Neural cell (in vitro differentiated cells): Measurements from ENCODE around the gene ATP2B1. TPM values are rescaled to one million over a fixed set of nuclear protein-coding genes. Genes with fewer than 3 reads are reported as not detected.

Source experiments
- H2AFZ ChIP-seq: fragments of 200-600, 300-800 bp; sonication (generic), shearing (Covaris generic); 2 replicates; pipeline ENCODE4 v1.6.0; 2014; ENCODE audit warnings: low read depth, mild to moderate bottlenecking, antibody characterized with exemption, low read length, moderate library complexity
- H3F3A ChIP-seq: fragments of 200-600 bp; shearing (Covaris generic); 2 replicates; pipeline ENCODE4 v1.6.1; 2016; ENCODE audit warnings: mild to moderate bottlenecking, moderate library complexity, mixed read lengths, antibody characterized with exemption, low read length; ENCODE audit not compliant: insufficient read depth, poor library complexity, severe bottlenecking
- H3K27ac ChIP-seq: fragments of 200-600, 300-800 bp; sonication (generic), shearing (Covaris generic); 2 replicates; pipeline ENCODE4 v1.5.1; 2014; ENCODE audit warnings: mild to moderate bottlenecking, low read length, moderate library complexity
- H3K27me3 ChIP-seq: fragments of 300-800, 200-600 bp; sonication (generic), shearing (Covaris generic); 2 replicates; pipeline ENCODE4 v1.6.0; 2014; ENCODE audit warnings: mild to moderate bottlenecking, low read depth, low read length, moderate library complexity; ENCODE audit not compliant: insufficient read depth
- H3K36me3 ChIP-seq: fragments of 300-800, 200-600 bp; sonication (generic), shearing (Covaris generic); 2 replicates; pipeline ENCODE4 v1.5.1; 2014; ENCODE audit warnings: mild to moderate bottlenecking, antibody characterized with exemption, low read length, moderate library complexity; ENCODE audit not compliant: insufficient read depth
- H3K4me2 ChIP-seq: fragments of 300-800, 200-600 bp; sonication (generic), shearing (Covaris generic); 2 replicates; pipeline ENCODE4 v1.6.0; 2014; ENCODE audit warnings: mild to moderate bottlenecking, low read length
- H3K4me3 ChIP-seq: fragments of 300-800, 200-600 bp; sonication (generic), shearing (Covaris generic); 2 replicates; pipeline ENCODE4 v1.5.1; 2014; ENCODE audit warnings: mild to moderate bottlenecking, low read length, moderate library complexity
- H3K79me2 ChIP-seq: fragments of 200-600 bp; shearing (Covaris generic); replicated peaks from 2 replicates; pipeline ENCODE4 v1.6.0; 2014; ENCODE audit warnings: mild to moderate bottlenecking, low read length, moderate library complexity; ENCODE audit not compliant: insufficient read depth
- H3K9ac ChIP-seq: fragments of 300-800, 200-600 bp; sonication (generic), shearing (Covaris generic); 2 replicates; pipeline ENCODE4 v1.6.1; 2016; ENCODE audit warnings: mild to moderate bottlenecking, low read length, mixed read lengths
- H3K9me2 ChIP-seq: fragments of 200-600 bp; shearing (Covaris generic); 2 replicates; pipeline ENCODE4 v1.6.1; 2016; ENCODE audit warnings: mild to moderate bottlenecking, low read length, mixed read lengths; ENCODE audit not compliant: insufficient read depth
- H3K9me3 ChIP-seq: fragments of 200-600, 300-800 bp; sonication (generic), shearing (Covaris generic); 2 replicates; pipeline ENCODE4 v1.6.1; 2016; ENCODE audit warnings: mild to moderate bottlenecking, mixed run types, low read length, moderate library complexity, mixed read lengths
- H4K20me1 ChIP-seq: fragments of 200-600 bp; shearing (Covaris generic); 2 replicates; pipeline ENCODE4 v1.6.1; 2016; ENCODE audit warnings: mild to moderate bottlenecking, mixed run types; ENCODE audit not compliant: insufficient read depth
- CTCF ChIP-seq: fragments of 450-650 bp; IDR thresholded peaks from 2 replicates; pipeline ENCODE4 v1.5.1; 2014; ENCODE audit warnings: antibody characterized with exemption, mild to moderate bottlenecking, moderate library complexity; ENCODE audit not compliant: poor library complexity, severe bottlenecking
- EP300 ChIP-seq: fragments of 450-650 bp; conservative IDR thresholded peaks from 2 replicates; pipeline ENCODE4 v1.6.1; 2014; ENCODE audit warnings: antibody characterized with exemption, mild to moderate bottlenecking, moderate library complexity; ENCODE audit not compliant: poor library complexity, severe bottlenecking
- EZH2 ChIP-seq: fragments of 200-600, 300-800 bp; shearing (Covaris generic), sonication (generic); IDR thresholded peaks from 2 replicates; pipeline ENCODE4 v1.6.1; 2014; ENCODE audit warnings: antibody characterized with exemption, low read length, borderline replicate concordance, mild to moderate bottlenecking; ENCODE audit not compliant: insufficient read depth, poor library complexity, severe bottlenecking
- MXI1 ChIP-seq: fragments of 450-650 bp; conservative IDR thresholded peaks from 2 replicates; pipeline ENCODE4 v1.6.1; 2014; ENCODE audit warnings: antibody characterized with exemption, mild to moderate bottlenecking; ENCODE audit not compliant: poor library complexity, severe bottlenecking
- POLR2AphosphoS5 ChIP-seq: IDR thresholded peaks from 2 replicates; pipeline ENCODE4 v1.6.1; 2012
- RAD21 ChIP-seq: fragments of 450-650 bp; conservative IDR thresholded peaks from 2 replicates; pipeline ENCODE4 v1.6.1; 2014; ENCODE audit warnings: antibody characterized with exemption, mild to moderate bottlenecking, moderate library complexity
- REST ChIP-seq: IDR thresholded peaks from 2 replicates; pipeline ENCODE4 v1.6.1; 2012; ENCODE audit warnings: borderline replicate concordance
- SMC3 ChIP-seq: fragments of 450-650 bp; conservative IDR thresholded peaks from 2 replicates; pipeline ENCODE4 v1.6.1; 2014; ENCODE audit warnings: antibody characterized with exemption, mild to moderate bottlenecking, moderate library complexity; ENCODE audit not compliant: poor library complexity
- TAF1 ChIP-seq: IDR thresholded peaks from 2 replicates; pipeline ENCODE4 v1.6.1; 2012; ENCODE audit warnings: low read depth
- polyA plus RNA-seq: library from polyadenylated mRNA; depleted of rRNA; stranded (reverse); fragments of >200 nt; gene quantifications from 2 replicates; pipeline ENCODE4 v1.2.3, GENCODE V29; 2014

The ATP2B1 gene
- polyA plus RNA-seq, 1 donor from 2014 or later, result 139 TPM

- H3K9me3 ChIP-seq, result no peaks in the 10 kb centered on the region
- no peak overlapping the region for H3K27ac ChIP-seq
- no peak overlapping the region for H3K4me2 ChIP-seq
- no peaks in the 10 kb centered on the region for H3K9me2 ChIP-seq
- TF ChIP-seq TAF1 (no peak), SMC3 (no peak), POLR2AphosphoS5 (no peak), EZH2 (no peak)
- no peaks in the 10 kb centered on the region for H3K36me3 ChIP-seq
- no peaks in the 10 kb centered on the region for H3K79me2 ChIP-seq
- no peaks in the 10 kb centered on the region for H3F3A ChIP-seq
- H3K27me3 ChIP-seq, result no peaks in the 10 kb centered on the region
- no peaks in the 10 kb centered on the region for H4K20me1 ChIP-seq
- H3K9ac ChIP-seq, result no peak overlapping the region
- H3K4me3 ChIP-seq, result no peak overlapping the region
- H2AFZ ChIP-seq, result no peak overlapping the region
Measured at GRCh38 chr12:89571491-89572195, 137.0 kb downstream of the ATP2B1 start.

GRCh38 chr12:89568484-89568883 is 140.2 kb downstream of the ATP2B1 start:
- Histone ChIP-seq H3K4me2 (no peak overlapping the region), H3K9me3 (no peaks in the 10 kb centered on the region), H3K9me2 (no peaks in the 10 kb centered on the region), H3K79me2 (no peaks in the 10 kb centered on the region), H4K20me1 (no peaks in the 10 kb centered on the region), H3K36me3 (no peaks in the 10 kb centered on the region), H2AFZ (no peak overlapping the region), H3K9ac (no peak overlapping the region), H3K27ac (no peak overlapping the region), H3F3A (no peaks in the 10 kb centered on the region), H3K27me3 (no peaks in the 10 kb centered on the region), H3K4me3 (no peak overlapping the region)
- TF ChIP-seq SMC3 (no peak), POLR2AphosphoS5 (no peak), EZH2 (no peak), EP300 (no peak), MXI1 (no peak), TAF1 (no peak), RAD21 (no peak)

GRCh38 chr12:89567691-89568239 is 140.9 kb downstream of the ATP2B1 start:
- H3F3A ChIP-seq, result no peaks in the 10 kb centered on the region
- H3K4me2 ChIP-seq, result no peak overlapping the region
- TF ChIP-seq POLR2AphosphoS5 (no peak), SMC3 (no peak), RAD21 (no peak), EZH2 (no peak)
- no peaks in the 10 kb centered on the region for H4K20me1 ChIP-seq
- no peak overlapping the region for H2AFZ ChIP-seq
- no peak overlapping the region for H3K27ac ChIP-seq
- H3K36me3 ChIP-seq, result no peaks in the 10 kb centered on the region
- H3K27me3 ChIP-seq, result no peaks in the 10 kb centered on the region
- no peaks in the 10 kb centered on the region for H3K9me2 ChIP-seq
- no peaks in the 10 kb centered on the region for H3K79me2 ChIP-seq
- H3K4me3 ChIP-seq, result no peak overlapping the region
- no peaks in the 10 kb centered on the region for H3K9me3 ChIP-seq
- no peak overlapping the region for H3K9ac ChIP-seq

- Histone ChIP-seq H2AFZ (no peak overlapping the region), H3K79me2 (no peaks in the 10 kb centered on the region), H4K20me1 (no peaks in the 10 kb centered on the region), H3K4me2 (no peak overlapping the region), H3K27me3 (no peaks in the 10 kb centered on the region), H3F3A (no peaks in the 10 kb centered on the region), H3K9ac (no peak overlapping the region), H3K9me3 (no peaks in the 10 kb centered on the region), H3K27ac (no peak overlapping the region), H3K36me3 (no peaks in the 10 kb centered on the region), H3K4me3 (no peak overlapping the region), H3K9me2 (no peaks in the 10 kb centered on the region)
- TF ChIP-seq MXI1, result no peak
- no peak for TF ChIP-seq RAD21
- TF ChIP-seq SMC3, result no peak
- no peak for TF ChIP-seq EZH2
- TF ChIP-seq CTCF, result no peak
- TF ChIP-seq REST, result no peak
- TF ChIP-seq POLR2AphosphoS5, result no peak
- TF ChIP-seq TAF1, result no peak
- no peak for TF ChIP-seq EP300
Measured at GRCh38 chr12:89566615-89567014, 142.0 kb downstream of the ATP2B1 start.
